AG04450 (cell line): ENCODE measurements around the gene ADAM11. TPM values are rescaled to one million over a fixed set of nuclear protein-coding genes. Genes with fewer than 3 reads are reported as not detected.

Experiments used
- CTCF ChIA-PET: fragments of 300-600, 350-600 bp; formaldehyde crosslinking; extraction: SDS; loops from one replicate; lab custom pipeline; 2022; ENCODE audit warnings: antibody characterized with exemption, inconsistent platforms; lab: Charles Lee
- POLR2A ChIA-PET: fragments of 350-600 bp; formaldehyde crosslinking; extraction: SDS; loops from one replicate; lab custom pipeline; 2021; ENCODE audit warnings: antibody characterized with exemption, inconsistent platforms; lab: Yijun Ruan, JAX
- DNase-seq: peaks from one replicate; pipeline ENCODE4 v3.0.0-alpha.2; 2011; ENCODE audit warnings: low read depth, low spot score
- H3K27ac ChIP-seq: one replicate; pipeline ENCODE4 v1.5.1; 2012; ENCODE audit warnings: low read depth, low read length, control low read depth
- H3K27me3 ChIP-seq: one replicate; pipeline ENCODE4 v1.6.0; 2012; ENCODE audit warnings: low read length; ENCODE audit not compliant: control insufficient read depth, insufficient read depth
- H3K4me3 ChIP-seq: 2 replicates; pipeline ENCODE4 v1.5.1; 2011; ENCODE audit warnings: mild to moderate bottlenecking, low read depth, low read length, control low read depth
- H3K9me3 ChIP-seq: 2 replicates; pipeline ENCODE4 v1.5.1; 2012; ENCODE audit warnings: low read length; ENCODE audit not compliant: control insufficient read depth, insufficient read depth
- CTCF ChIP-seq: IDR thresholded peaks from 2 replicates; pipeline ENCODE4 v1.5.1; 2011; ENCODE audit warnings: low read depth, low read length, control low read depth, inconsistent platforms
- polyA plus RNA-seq: library from polyadenylated mRNA; depleted of rRNA; stranded (reverse); fragments of >200 nt; gene quantifications from 2 replicates; pipeline ENCODE4 v1.2.3, GENCODE V29; 2011

The ADAM11 gene
- polyA plus RNA-seq, 1 experiment, result 0.37 TPM

GRCh38 chr17:44747566-44747965 is 11.2 kb upstream of the ADAM11 start:
- no peak for DNase-seq
- Histone ChIP-seq H3K27ac (no peak overlapping the region), H3K9me3 (no peaks in the 10 kb centered on the region; the same call in 1 of the 2 replicates), H3K4me3 (no peak overlapping the region), H3K27me3 (no peaks in the 10 kb centered on the region)
- CTCF ChIA-PET, result no interaction called here
- POLR2A ChIA-PET, result interaction anchor here (0.6 kb wide), 1 partner anchor 324 kb away, joined by 3 read pairs; no protein-coding TSS in a partner anchor
- TF ChIP-seq CTCF, result no peak

GRCh38 chr17:44749076-44749979 is 9.5 kb upstream of the ADAM11 start:
- H3K4me3 ChIP-seq, result no peak overlapping the region
- TF ChIP-seq CTCF, result no peak
- H3K27me3 ChIP-seq, result no peaks in the 10 kb centered on the region
- ChIA-PET CTCF (no interaction called here), POLR2A (interaction anchor here (0.7 kb wide), 1 partner anchor 105 kb away, joined by 3 read pairs; no protein-coding TSS in a partner anchor)
- H3K27ac ChIP-seq, result no peak overlapping the region
- DNase-seq, result no peak
- H3K9me3 ChIP-seq, result no peaks in the 10 kb centered on the region; the same call in 1 of the 2 replicates

GRCh38 chr17:44749980-44750318 is 8.8 kb upstream of the ADAM11 start:
- no peaks in the 10 kb centered on the region for H3K27me3 ChIP-seq
- CTCF ChIA-PET, result no interaction called here
- no peak overlapping the region for H3K27ac ChIP-seq
- no peak overlapping the region for H3K4me3 ChIP-seq
- H3K9me3 ChIP-seq, result no peaks in the 10 kb centered on the region; the same call in 1 of the 2 replicates
- no peak for TF ChIP-seq CTCF
- POLR2A ChIA-PET, result no interaction called here
- no peak for DNase-seq

GRCh38 chr17:44751331-44751730 is 7.5 kb upstream of the ADAM11 start:
- no peak for DNase-seq
- Histone ChIP-seq H3K27me3 (no peaks in the 10 kb centered on the region), H3K4me3 (no peak overlapping the region), H3K9me3 (no peaks in the 10 kb centered on the region; the same call in 1 of the 2 replicates), H3K27ac (no peak overlapping the region)
- CTCF ChIA-PET, result no interaction called here
- POLR2A ChIA-PET, result no interaction called here
- TF ChIP-seq CTCF, result no peak

GRCh38 chr17:44751806-44752205 is 7.0 kb upstream of the ADAM11 start:
- CTCF ChIA-PET, result no interaction called here
- TF ChIP-seq CTCF, result no peak
- POLR2A ChIA-PET, result no interaction called here
- Histone ChIP-seq H3K27ac (no peak overlapping the region), H3K4me3 (no peak overlapping the region), H3K9me3 (no peaks in the 10 kb centered on the region; the same call in 1 of the 2 replicates), H3K27me3 (no peaks in the 10 kb centered on the region)
- no peak for DNase-seq
